Mesothelial cell of epicardium (in vitro differentiated cells): Measurements from ENCODE around the gene FAM120A. TPM values are rescaled to one million over a fixed set of nuclear protein-coding genes. Genes with fewer than 3 reads are reported as not detected.

ENCODE experiments used
- DNase-seq, 2 experiments: peaks; one replicate each; pipeline ENCODE4 v3.0.0; 2021; ENCODE audit warnings: low spot score in 2 of 2; ENCODE audit not compliant: unreplicated experiment in 2 of 2
- H3K27ac Mint-ChIP-seq: 2 replicates; pipeline ENCODE4 v1.8.0; 2021; ENCODE audit warnings: mixed read lengths
- H3K27me3 Mint-ChIP-seq: 2 replicates; pipeline ENCODE4 v1.8.0; 2021; ENCODE audit warnings: low read depth, mixed read lengths
- H3K36me3 Mint-ChIP-seq: 2 replicates; pipeline ENCODE4 v1.8.0; 2021; ENCODE audit warnings: mixed read lengths
- H3K4me1 Mint-ChIP-seq: 2 replicates; pipeline ENCODE4 v1.8.0; 2021; ENCODE audit warnings: mixed read lengths
- H3K4me3 Mint-ChIP-seq: 2 replicates; pipeline ENCODE4 v1.8.0; 2021; ENCODE audit warnings: mild to moderate bottlenecking, moderate library complexity, mixed read lengths
- H3K9me3 Mint-ChIP-seq: 2 replicates; pipeline ENCODE4 v1.8.0; 2021; ENCODE audit warnings: mixed read lengths
- total RNA-seq: library from RNA; stranded (reverse); gene quantifications from 3 replicates; pipeline ENCODE4 v1.2.1, GENCODE V29; 2021
- TF ChIP-seq, protein P1 (sequence below): fragments of 200-600 bp; sonication (generic); IDR thresholded peaks from one replicate; pipeline ENCODE4 v1.5.0; 2021; ENCODE audit warnings: antibody characterized with exemption; ENCODE audit not compliant: unreplicated experiment

Gene FAM120A
- total RNA-seq, 1 donor from 2014 or later = 59.4 TPM

DNA sequence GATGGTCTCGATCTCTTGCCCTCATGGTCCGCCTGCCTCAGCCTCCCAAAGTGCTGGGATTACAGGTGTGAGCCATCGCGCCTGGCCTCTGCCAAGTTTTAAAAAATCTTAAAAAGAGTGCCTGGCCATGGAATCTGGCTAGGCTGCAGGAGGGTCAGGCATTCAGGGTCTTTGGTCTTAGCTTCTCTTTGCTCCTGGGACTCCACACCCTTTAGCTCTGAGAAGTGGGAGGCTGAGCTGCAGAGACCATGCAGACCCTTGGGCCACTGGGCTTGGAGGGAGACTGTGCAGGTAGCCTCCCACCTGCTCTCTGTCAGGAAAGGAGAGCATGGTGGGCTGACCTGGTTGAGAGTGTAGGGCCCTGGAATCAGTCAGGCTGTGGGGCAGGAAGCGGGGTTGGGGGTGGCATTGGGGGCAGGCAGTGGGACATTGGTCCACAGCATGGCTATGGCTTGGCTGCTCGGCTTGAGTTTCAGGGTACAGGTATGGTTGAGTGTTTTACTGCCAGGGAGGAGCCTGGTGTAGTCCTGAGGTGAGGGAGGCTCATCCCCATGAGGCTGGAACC, 145.7 kb downstream of the FAM120A start:
- H3K4me3 Mint-ChIP-seq = no peak overlapping the region
- TF ChIP-seq, protein P1, sequence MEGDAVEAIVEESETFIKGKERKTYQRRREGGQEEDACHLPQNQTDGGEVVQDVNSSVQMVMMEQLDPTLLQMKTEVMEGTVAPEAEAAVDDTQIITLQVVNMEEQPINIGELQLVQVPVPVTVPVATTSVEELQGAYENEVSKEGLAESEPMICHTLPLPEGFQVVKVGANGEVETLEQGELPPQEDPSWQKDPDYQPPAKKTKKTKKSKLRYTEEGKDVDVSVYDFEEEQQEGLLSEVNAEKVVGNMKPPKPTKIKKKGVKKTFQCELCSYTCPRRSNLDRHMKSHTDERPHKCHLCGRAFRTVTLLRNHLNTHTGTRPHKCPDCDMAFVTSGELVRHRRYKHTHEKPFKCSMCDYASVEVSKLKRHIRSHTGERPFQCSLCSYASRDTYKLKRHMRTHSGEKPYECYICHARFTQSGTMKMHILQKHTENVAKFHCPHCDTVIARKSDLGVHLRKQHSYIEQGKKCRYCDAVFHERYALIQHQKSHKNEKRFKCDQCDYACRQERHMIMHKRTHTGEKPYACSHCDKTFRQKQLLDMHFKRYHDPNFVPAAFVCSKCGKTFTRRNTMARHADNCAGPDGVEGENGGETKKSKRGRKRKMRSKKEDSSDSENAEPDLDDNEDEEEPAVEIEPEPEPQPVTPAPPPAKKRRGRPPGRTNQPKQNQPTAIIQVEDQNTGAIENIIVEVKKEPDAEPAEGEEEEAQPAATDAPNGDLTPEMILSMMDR = no peak
- no peaks in the 10 kb centered on the region for H3K9me3 Mint-ChIP-seq
- DNase-seq = peak in 1 of 2 experiments; percentile 34
- H3K4me1 Mint-ChIP-seq = peaks cover 13% of the 10 kb centered on the region
- H3K27ac Mint-ChIP-seq = no peak overlapping the region
- no peaks in the 10 kb centered on the region for H3K36me3 Mint-ChIP-seq
- no peaks in the 10 kb centered on the region for H3K27me3 Mint-ChIP-seq

DNA sequence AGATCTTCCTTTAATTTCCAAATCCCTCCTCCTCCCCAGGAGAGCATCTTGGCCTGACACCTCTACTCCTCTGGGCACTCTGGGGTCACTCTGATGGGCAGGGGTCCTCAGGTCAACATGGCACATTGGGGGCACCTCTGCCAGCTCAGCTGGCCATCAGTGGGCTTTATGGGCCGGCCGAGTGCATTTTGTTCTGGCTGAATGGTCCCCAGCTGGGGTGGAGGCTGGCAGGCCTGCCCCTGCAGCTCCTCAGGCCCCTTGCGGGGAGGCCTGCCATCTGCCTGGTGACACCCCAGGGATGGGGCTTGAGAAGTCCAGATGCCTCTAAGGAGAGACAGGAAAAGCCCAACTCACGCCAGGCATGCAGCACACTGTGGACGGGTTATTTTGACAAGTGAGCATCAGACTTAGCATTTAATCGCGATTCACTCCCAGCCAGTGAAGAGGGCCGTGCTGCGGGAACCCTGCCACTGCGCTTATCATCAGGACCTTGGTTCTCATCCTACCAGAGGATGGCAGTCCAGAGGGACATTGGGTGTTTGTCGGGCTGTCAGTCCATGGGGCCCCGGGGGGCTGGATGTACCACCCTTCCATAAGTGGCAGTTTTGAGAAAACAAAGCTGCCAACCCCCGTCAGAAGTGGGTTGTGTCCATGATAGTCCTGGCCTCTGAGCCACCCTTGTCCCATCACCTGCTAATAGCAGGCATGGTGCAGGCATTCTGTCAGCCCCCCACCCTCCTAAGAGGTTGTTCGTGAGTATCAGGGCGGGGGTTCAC, 146.6 kb downstream of the FAM120A start:
- no peak overlapping the region for H3K27ac Mint-ChIP-seq
- peaks cover 13% of the 10 kb centered on the region for H3K4me1 Mint-ChIP-seq
- DNase-seq = peak in 1 of 2 experiments; percentile 21
- H3K4me3 Mint-ChIP-seq = no peak overlapping the region
- no peaks in the 10 kb centered on the region for H3K27me3 Mint-ChIP-seq
- TF ChIP-seq, protein P1 = no peak
- H3K36me3 Mint-ChIP-seq = no peaks in the 10 kb centered on the region
- no peaks in the 10 kb centered on the region for H3K9me3 Mint-ChIP-seq

DNA sequence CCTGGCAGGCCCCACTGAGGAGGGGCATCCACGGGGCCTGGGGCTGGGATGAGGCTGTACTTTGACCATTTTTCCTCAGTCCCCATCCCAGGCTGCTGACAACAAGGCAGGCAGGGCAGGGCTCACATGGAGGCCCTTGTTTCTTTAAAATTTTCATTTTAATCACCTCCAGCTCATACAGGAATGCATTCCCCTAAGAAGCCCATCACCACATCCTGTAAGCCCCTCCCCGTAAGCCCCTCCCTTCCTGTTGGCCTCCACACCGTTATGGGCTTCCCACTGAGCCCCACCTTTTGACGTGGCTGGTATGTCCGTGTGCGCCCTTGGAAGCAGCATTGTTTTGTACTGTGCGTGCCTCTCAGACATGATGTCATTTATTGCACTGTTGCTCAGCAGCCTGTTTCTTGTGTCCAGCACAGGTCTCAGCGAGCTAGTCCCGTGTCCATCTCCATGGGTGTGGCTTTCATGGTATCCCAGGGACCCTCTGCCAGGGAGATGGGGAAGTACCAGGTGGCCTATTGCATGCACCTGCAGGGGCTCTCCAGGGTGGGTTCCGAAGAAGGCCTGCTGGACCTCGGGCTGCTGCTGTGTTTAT, 147.3 kb downstream of the FAM120A start:
- TF ChIP-seq, protein P1 = no peak
- H3K9me3 Mint-ChIP-seq = no peaks in the 10 kb centered on the region
- H3K4me1 Mint-ChIP-seq = peaks cover 13% of the 10 kb centered on the region
- H3K27me3 Mint-ChIP-seq = no peaks in the 10 kb centered on the region
- no peak overlapping the region for H3K27ac Mint-ChIP-seq
- DNase-seq = peak in 1 of 2 experiments; percentile 36
- H3K4me3 Mint-ChIP-seq = no peak overlapping the region
- no peaks in the 10 kb centered on the region for H3K36me3 Mint-ChIP-seq

DNA sequence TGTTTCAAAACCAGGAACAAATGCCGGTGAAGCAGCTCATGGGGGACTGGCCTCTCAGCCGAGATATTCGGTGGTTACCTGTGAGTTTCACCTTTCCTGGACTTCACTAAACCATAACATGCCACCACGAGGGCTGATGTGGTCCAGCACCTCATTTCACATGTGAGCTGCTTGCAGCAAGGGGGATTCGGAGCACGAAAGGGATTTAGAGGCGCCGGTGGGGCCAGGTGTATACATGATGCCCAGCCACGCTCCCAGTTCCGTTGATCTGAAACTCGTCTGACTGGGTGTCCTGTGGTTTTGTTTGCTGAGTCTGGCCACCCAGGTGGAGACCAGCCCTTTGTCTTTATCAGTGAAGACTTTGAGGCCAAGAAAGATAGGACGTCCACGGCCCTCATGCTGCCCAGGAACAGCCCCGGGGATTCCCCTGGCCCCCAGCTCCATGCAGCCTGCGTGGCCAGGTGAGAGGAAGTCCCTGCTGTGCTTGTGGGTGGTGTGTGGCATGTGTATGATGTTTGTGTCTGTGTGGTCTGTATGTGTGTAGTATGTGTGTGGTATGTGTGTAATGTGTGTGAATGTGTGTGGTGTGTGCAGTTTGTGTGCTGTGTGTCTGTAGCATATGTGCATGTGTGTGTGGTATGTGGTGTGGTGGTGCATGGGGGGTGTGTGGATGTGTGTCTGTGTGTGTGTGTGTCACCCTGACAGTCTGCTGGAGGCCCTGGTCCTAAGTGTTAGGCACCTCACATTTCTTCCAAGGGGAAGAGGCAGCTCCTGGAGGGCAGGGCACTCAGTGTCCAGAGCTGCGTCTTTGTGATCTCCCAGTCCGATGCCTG, 148.3 kb downstream of the FAM120A start:
- TF ChIP-seq, protein P1 = no peak
- DNase-seq = peak in 1 of 2 experiments; percentile 36
- Mint-ChIP-seq H3K9me3 (peaks cover 3% of the 10 kb centered on the region), H3K4me1 (peaks cover 13% of the 10 kb centered on the region), H3K27me3 (no peaks in the 10 kb centered on the region), H3K27ac (no peak overlapping the region), H3K4me3 (no peak overlapping the region), H3K36me3 (peaks cover 3% of the 10 kb centered on the region)

DNA sequence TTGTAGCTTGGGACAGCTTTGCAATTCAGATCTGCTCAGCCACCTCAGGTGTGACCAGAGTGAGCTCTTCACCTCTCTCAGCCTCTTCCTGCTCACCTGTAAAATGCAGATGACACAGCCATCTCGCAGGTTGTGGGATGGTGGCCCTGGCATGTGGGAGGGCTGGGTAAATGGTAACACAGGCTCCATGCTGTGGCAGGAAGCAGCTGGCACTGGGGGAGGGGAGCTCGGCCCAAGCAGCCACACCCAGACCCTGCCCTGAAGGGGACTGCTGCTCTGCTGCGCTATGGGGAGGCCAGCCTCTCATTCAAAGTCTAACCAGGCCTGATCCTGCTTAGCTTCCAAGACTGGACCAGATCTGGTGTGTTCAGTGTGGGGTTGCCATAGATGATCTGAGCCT, 149.0 kb downstream of the FAM120A start:
- Mint-ChIP-seq H3K27ac (no peak overlapping the region), H3K4me1 (peaks cover 13% of the 10 kb centered on the region), H3K9me3 (peaks cover 8% of the 10 kb centered on the region), H3K4me3 (no peak overlapping the region), H3K36me3 (peaks cover 8% of the 10 kb centered on the region), H3K27me3 (no peaks in the 10 kb centered on the region)
- DNase-seq = peak in 1 of 2 experiments; percentile 24
- TF ChIP-seq, protein P1 = no peak
